Thyroid gland (tissue), 4 donors: ENCODE measurements around the gene COPS7A. TPM values are rescaled to one million over a fixed set of nuclear protein-coding genes. Genes with fewer than 3 reads are reported as not detected.
A peak's percentile ranks its signal among the peaks of the same experiment; 100 is the strongest.
"Not testable (repeated sequence)": the region's sequence is repeated elsewhere in the genome, so short reads cannot be mapped to it uniquely, and the experiment has no call there.

Source experiments
- DNase-seq, 2 donors: peaks; one replicate each; pipeline ENCODE4 v3.0.0-alpha.2; 2019
- H3K27ac ChIP-seq, 3 donors: fragments of 200-600 bp; sonication (generic); 1 replicate in 2 of 3; 2 replicates in 1 of 3; pipeline ENCODE4 v1.5.1; 2016 to 2019; ENCODE audit warnings: mild to moderate bottlenecking in 1 of 3, moderate library complexity in 1 of 3
- H3K27me3 ChIP-seq: fragments of 200-600 bp; sonication (generic); one replicate; pipeline ENCODE4 v1.5.1; 2019
- H3K36me3 ChIP-seq, 2 donors: fragments of 200-600 bp; sonication (generic); one replicate each; pipeline ENCODE4 v1.5.1; 2016 to 2019
- H3K4me1 ChIP-seq, 2 donors: fragments of 200-600 bp; sonication (generic); one replicate each; pipeline ENCODE4 v1.5.1; 2017 to 2019
- H3K4me3 ChIP-seq, 3 donors: fragments of 200-600 bp; sonication (generic); replicated peaks in 1 of 3; 1 replicate in 2 of 3; 2 replicates in 1 of 3; pipeline ENCODE4 v1.5.1; 2016; ENCODE audit warnings: mild to moderate bottlenecking in 1 of 3
- H3K9me3 ChIP-seq: fragments of 200-600 bp; sonication (generic); one replicate; pipeline ENCODE4 v1.5.1; 2017
- POLR2A ChIP-seq, 2 donors: fragments of 450-650 bp; IDR thresholded peaks; one replicate each; pipeline ENCODE4 v1.6.1; 2017; ENCODE audit warnings: antibody characterized with exemption in 2 of 2, mild to moderate bottlenecking in 2 of 2, moderate library complexity in 1 of 2
- WGBS, 2 donors: methylation state at CpG; one replicate each; pipeline ENCODE4 v1.1.5; 2017; 5-methylcytosine and 5-hydroxymethylcytosine counted together
- intact Hi-C: fragments of 100-400 bp; cut with DNase I; formaldehyde crosslinking; loops from one replicate; pipeline ENCODE4 v1.15.1; 2023
- total RNA-seq, 4 donors: library from RNA; depleted of rRNA; stranded (reverse); fragments of >200 nt; gene quantifications; one replicate each; pipeline ENCODE4 v1.2.3, GENCODE V29; 2016
- TF ChIP-seq, protein P1 (sequence below), 6 experiments: fragments of 200-600 bp in 3 of 6; fragments of 450-650 bp in 3 of 6; sonication (generic) in 3 of 6; IDR thresholded peaks; one replicate each; pipeline ENCODE4 v1.5.1; 2016 to 2019; ENCODE audit warnings: antibody characterized with exemption in 6 of 6, mild to moderate bottlenecking in 2 of 6, inconsistent platforms in 1 of 6, moderate library complexity in 1 of 6

Gene COPS7A
- total RNA-seq, 4 donors from 2014 or later, result 44.5 to 86.7 (median 63.1) TPM

DNA sequence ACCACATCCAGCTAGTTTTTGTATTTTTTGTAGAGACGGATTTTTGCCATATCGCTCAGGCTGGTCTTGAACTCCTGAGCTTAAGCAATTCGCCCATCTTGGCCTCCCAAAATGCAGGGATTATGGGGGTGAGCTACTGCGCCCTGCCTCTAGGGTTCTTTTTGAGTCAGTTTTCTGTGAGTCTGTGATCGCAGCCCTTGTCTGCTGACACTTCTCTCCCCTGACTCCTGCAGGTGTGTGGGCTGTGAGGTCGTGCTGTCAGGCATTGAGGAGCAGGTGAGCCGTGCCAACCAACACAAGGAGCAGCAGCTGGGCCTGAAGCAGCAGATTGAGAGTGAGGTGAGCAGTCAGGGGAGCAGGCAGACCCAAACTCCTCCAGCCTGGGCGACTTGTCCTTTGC is 6.3 kb downstream of the COPS7A start:
- H3K9me3 ChIP-seq, result no peaks in the 10 kb centered on the region
- H3K36me3 ChIP-seq, result peaks cover 40 to 43% of the 10 kb centered on the region in 2 donors
- 94 to 95% methylated on average over 8 of the region's 8 CpGs for WGBS, 2 donors
- TF ChIP-seq POLR2A (IDR thresholded peaks at IDR 0.05), result no peak
- TF ChIP-seq, protein P1, sequence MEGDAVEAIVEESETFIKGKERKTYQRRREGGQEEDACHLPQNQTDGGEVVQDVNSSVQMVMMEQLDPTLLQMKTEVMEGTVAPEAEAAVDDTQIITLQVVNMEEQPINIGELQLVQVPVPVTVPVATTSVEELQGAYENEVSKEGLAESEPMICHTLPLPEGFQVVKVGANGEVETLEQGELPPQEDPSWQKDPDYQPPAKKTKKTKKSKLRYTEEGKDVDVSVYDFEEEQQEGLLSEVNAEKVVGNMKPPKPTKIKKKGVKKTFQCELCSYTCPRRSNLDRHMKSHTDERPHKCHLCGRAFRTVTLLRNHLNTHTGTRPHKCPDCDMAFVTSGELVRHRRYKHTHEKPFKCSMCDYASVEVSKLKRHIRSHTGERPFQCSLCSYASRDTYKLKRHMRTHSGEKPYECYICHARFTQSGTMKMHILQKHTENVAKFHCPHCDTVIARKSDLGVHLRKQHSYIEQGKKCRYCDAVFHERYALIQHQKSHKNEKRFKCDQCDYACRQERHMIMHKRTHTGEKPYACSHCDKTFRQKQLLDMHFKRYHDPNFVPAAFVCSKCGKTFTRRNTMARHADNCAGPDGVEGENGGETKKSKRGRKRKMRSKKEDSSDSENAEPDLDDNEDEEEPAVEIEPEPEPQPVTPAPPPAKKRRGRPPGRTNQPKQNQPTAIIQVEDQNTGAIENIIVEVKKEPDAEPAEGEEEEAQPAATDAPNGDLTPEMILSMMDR (IDR thresholded peaks at IDR 0.05), result no peak
- peaks cover 0 to 2% of the 10 kb centered on the region in 2 donors for H3K4me1 ChIP-seq
- intact Hi-C loops, result loop anchor here (5.0 kb wide), 1 partner anchor 52 kb away; no protein-coding TSS in a partner anchor
- no peaks in the 10 kb centered on the region for H3K27me3 ChIP-seq
- no peak for DNase-seq
- H3K4me3 ChIP-seq, result no peak overlapping the region
- no peak overlapping the region for H3K27ac ChIP-seq

GRCh38 chr12:6734506-6735387 is 10.9 kb downstream of the COPS7A start:
- Histone ChIP-seq H3K36me3 (peaks cover 21 to 22% of the 10 kb centered on the region in 2 donors), H3K27ac (no peak overlapping the region), H3K4me3 (no peak overlapping the region), H3K9me3 (no peaks in the 10 kb centered on the region), H3K4me1 (no peaks in the 10 kb centered on the region), H3K27me3 (no peaks in the 10 kb centered on the region)
- WGBS, 2 donors, result 83 to 90% methylated on average over 10 of the region's 10 CpGs
- TF ChIP-seq POLR2A (IDR thresholded peaks at IDR 0.05), result no peak
- TF ChIP-seq, protein P1 (IDR thresholded peaks at IDR 0.05), result no peak
- no peak for DNase-seq
- intact Hi-C loops, result loop anchor here (5.0 kb wide), 1 partner anchor 48 kb away; no protein-coding TSS in a partner anchor

DNA sequence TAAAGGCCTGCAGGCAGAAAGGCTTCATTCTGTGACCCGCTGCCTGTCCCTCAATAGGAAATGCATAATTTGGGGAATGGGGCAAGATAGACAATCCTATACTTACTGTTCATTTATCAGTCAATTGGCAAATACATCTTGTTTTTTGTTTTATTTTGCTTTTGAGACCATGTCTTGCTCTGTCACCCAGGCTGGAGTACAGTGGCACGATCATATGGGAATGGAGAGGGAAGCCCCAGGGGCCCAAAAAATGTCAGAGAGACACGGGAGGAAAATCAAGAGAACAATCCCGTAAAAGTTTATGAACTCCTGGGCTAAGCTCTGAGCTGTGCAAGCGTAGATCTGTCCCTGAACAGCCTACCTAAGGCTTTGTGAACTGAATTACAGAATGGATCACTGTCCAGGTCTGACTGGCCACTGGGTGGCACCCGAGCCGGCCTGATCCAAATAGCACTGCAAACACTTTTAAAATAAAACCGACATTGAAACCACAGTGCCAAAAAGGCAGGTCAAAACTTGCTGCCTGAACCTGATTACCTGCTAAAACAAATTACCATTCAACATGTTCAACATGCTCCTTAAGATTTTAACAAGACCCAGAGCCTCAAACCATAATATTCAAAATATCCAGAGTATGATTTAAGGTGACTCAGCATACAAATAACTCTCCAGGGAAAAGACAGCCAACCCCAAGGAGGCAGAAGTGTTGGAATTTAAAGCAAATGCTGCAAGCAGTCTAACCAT is 11.8 kb downstream of the COPS7A start:
- Histone ChIP-seq H3K27ac (peak overlapping the region in 1 of 3 donors; percentile 8), H3K4me1 (no peaks in the 10 kb centered on the region), H3K4me3 (no peak overlapping the region), H3K36me3 (peaks cover 12 to 14% of the 10 kb centered on the region in 2 donors), H3K27me3 (no peaks in the 10 kb centered on the region), H3K9me3 (no peaks in the 10 kb centered on the region)
- TF ChIP-seq POLR2A (IDR thresholded peaks at IDR 0.05), result no peak
- TF ChIP-seq, protein P1 (IDR thresholded peaks at IDR 0.05), result peak; percentile 50 to 83 (median 69)
- WGBS, 2 donors, result 40 to 42% methylated on average over 8 of the region's 8 CpGs
- peak; percentile 74 to 78 for DNase-seq
- intact Hi-C loops, result no loop called here

- no peak overlapping the region for H3K27ac ChIP-seq
- intact Hi-C loops, result no loop called here
- 94% methylated on average over 5 of the region's 5 CpGs for WGBS, 2 donors
Measured at GRCh38 chr12:6736754-6737153, 12.9 kb downstream of the COPS7A start.

GRCh38 chr12:6742080-6742479 is 18.2 kb downstream of the COPS7A start:
- intact Hi-C loops, result not testable (repeated sequence)

More at GRCh38 chr12:6736754-6737153, 12.9 kb downstream of the COPS7A start:
- Histone ChIP-seq H3K4me1 (no peaks in the 10 kb centered on the region), H3K36me3 (peaks cover 1 to 2% of the 10 kb centered on the region in 2 donors), H3K9me3 (no peaks in the 10 kb centered on the region), H3K27me3 (no peaks in the 10 kb centered on the region), H3K4me3 (no peak overlapping the region)
- no peak for DNase-seq
- TF ChIP-seq POLR2A (IDR thresholded peaks at IDR 0.05), result no peak
- TF ChIP-seq, protein P1 (IDR thresholded peaks at IDR 0.05), result no peak

More at GRCh38 chr12:6742080-6742479, 18.2 kb downstream of the COPS7A start:
- H3K27me3 ChIP-seq, H3K4me3 ChIP-seq, H3K36me3 ChIP-seq, H3K9me3 ChIP-seq, H3K4me1 ChIP-seq, H3K27ac ChIP-seq, DNase-seq: not testable (repeated sequence)
- WGBS, 2 donors, result 89 to 92% methylated on average over 12 of the region's 12 CpGs
